KOPT-K1 (cell line): ENCODE results near the gene ABCA5.
"Not testable (repeated sequence)": the region's sequence is repeated elsewhere in the genome, so short reads cannot be mapped to it uniquely, and the experiment has no call there.

Source experiments
- H3K27ac ChIP-seq: fragments of 200-600 bp; sonication (generic); 2 replicates; pipeline ENCODE4 v1.5.1; 2016; ENCODE audit warnings: antibody characterized with exemption, mild to moderate bottlenecking, low read depth, low read length; ENCODE audit not compliant: poor library complexity, severe bottlenecking
- H3K36me3 ChIP-seq: fragments of 200-600 bp; sonication (generic); 2 replicates; pipeline ENCODE4 v1.5.1; 2017; ENCODE audit warnings: antibody characterized with exemption, mild to moderate bottlenecking, low read length, moderate library complexity; ENCODE audit not compliant: insufficient read depth
- H3K9me3 ChIP-seq: fragments of 200-600 bp; sonication (generic); 2 replicates; pipeline ENCODE4 v1.5.1; 2017; ENCODE audit warnings: antibody characterized with exemption, low read length, mild to moderate bottlenecking; ENCODE audit not compliant: insufficient read depth, poor library complexity, severe bottlenecking

The ABCA5 gene

GRCh38 chr17:69222707-69223258, 104.2 kb downstream of the ABCA5 start:
- H3K9me3 ChIP-seq: no peaks in the 10 kb centered on the region
- H3K36me3 ChIP-seq: no peaks in the 10 kb centered on the region
- H3K27ac ChIP-seq: no peak overlapping the region

GRCh38 chr17:69220098-69220497, 106.8 kb downstream of the ABCA5 start:
- H3K27ac ChIP-seq: no peak overlapping the region
- no peaks in the 10 kb centered on the region for H3K9me3 ChIP-seq
- no peaks in the 10 kb centered on the region for H3K36me3 ChIP-seq

- H3K36me3 ChIP-seq: no peaks in the 10 kb centered on the region
- no peaks in the 10 kb centered on the region for H3K9me3 ChIP-seq
- H3K27ac ChIP-seq: no peak overlapping the region
Measured at GRCh38 chr17:69218986-69219385, 107.9 kb downstream of the ABCA5 start.

- no peaks in the 10 kb centered on the region for H3K36me3 ChIP-seq
- H3K27ac ChIP-seq: no peak overlapping the region
- no peaks in the 10 kb centered on the region for H3K9me3 ChIP-seq
Measured at GRCh38 chr17:69213059-69213813, 113.7 kb downstream of the ABCA5 start.

GRCh38 chr17:69208640-69209039, 118.3 kb downstream of the ABCA5 start:
- H3K36me3 ChIP-seq: no peaks in the 10 kb centered on the region
- no peak overlapping the region for H3K27ac ChIP-seq
- no peaks in the 10 kb centered on the region for H3K9me3 ChIP-seq

- Histone ChIP-seq H3K9me3 (no peaks in the 10 kb centered on the region), H3K36me3 (no peaks in the 10 kb centered on the region), H3K27ac (no peak overlapping the region)
Measured at GRCh38 chr17:69207151-69207550, 119.8 kb downstream of the ABCA5 start.

- H3K9me3 ChIP-seq: no peaks in the 10 kb centered on the region
- no peak overlapping the region for H3K27ac ChIP-seq
- no peaks in the 10 kb centered on the region for H3K36me3 ChIP-seq
Measured at GRCh38 chr17:69198238-69198637, 128.7 kb downstream of the ABCA5 start.

GRCh38 chr17:69196105-69196653, 130.8 kb downstream of the ABCA5 start:
- H3K9me3 ChIP-seq, H3K36me3 ChIP-seq, H3K27ac ChIP-seq: not testable (repeated sequence)
